Spleen (tissue), 7 donors: ENCODE data around the gene ITPR2.

Source experiments
- CTCF ChIP-seq, 11 experiments: fragments of 200-600 bp in 7 of 11; fragments of 450-650 bp in 4 of 11; sonication (generic) in 4 of 11; IDR thresholded peaks in 8 of 11; conservative IDR thresholded peaks in 3 of 11; 1 replicate in 7 of 11; 2 replicates in 4 of 11; pipeline versions ENCODE4 v1.4.0 to v1.8.0; 2016 to 2021; ENCODE audit warnings: antibody characterized with exemption in 11 of 11, inconsistent platforms in 4 of 11, mild to moderate bottlenecking in 1 of 11
- POLR2A ChIP-seq, 3 donors: fragments of 450-650 bp; IDR thresholded peaks; one replicate each; pipeline ENCODE4 v1.5.1; 2017; ENCODE audit warnings: antibody characterized with exemption in 3 of 3, mild to moderate bottlenecking in 1 of 3
- POLR2AphosphoS5 ChIP-seq, 3 donors: sonication (generic); formaldehyde crosslinking; IDR thresholded peaks; one replicate each; pipeline ENCODE4 v1.5.1; 2017; ENCODE audit warnings: antibody characterized with exemption in 3 of 3
- donor health status: DM: no; HTN: no; CAD: no; lungs with moderate emphysema.
- donor health status: DM: no; HTN: no; CAD: no.
- donor health status: DM: no; HTN: no; CAD: no.

DNA sequence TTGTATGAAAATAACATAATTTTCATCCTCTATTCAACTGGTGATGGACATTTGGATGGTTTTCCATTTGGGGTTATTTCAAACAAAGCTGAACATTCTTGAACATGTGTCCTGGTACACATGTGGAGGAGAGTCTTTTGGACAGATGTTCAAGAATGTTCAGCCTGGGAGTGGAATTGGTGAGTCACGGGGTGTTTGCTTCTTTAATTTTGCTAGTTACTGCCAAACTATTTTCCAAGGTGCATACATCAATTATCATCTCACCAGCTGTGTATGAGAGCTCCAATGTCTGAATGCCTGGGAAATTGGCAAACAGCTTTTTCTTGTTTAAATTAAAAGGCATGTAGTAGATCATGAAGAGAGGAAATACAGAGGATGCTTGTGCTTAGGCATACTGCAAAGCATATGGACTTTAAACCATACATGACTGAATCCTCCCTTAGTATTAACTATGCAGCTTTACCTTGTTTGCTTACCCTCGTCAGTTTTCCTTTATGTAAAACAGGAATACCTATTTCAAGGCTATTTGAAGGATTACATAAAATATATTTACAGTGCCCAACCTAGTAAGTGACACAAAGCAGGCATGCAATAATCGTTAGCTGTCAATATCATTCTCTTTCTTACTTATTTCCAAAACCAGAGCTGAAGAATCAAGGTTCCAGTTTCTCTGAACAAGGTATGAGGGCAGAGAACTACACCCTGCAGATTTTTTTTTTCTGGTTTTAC is 152.1 kb downstream of the ITPR2 start:
- TF ChIP-seq CTCF (IDR thresholded peaks at IDR 0.05 in 8 of 11, conservative IDR thresholded peaks at IDR 0.05 in 3 of 11) (no peak), POLR2AphosphoS5 (IDR thresholded peaks at IDR 0.05) (no peak), POLR2A (IDR thresholded peaks at IDR 0.05) (no peak)
